H7 (cell line): ENCODE measurements around the gene AMBRA1. TPM values are rescaled to one million over a fixed set of nuclear protein-coding genes. Genes with fewer than 3 reads are reported as not detected.
A peak's percentile ranks its signal among the peaks of the same experiment; 100 is the strongest.

Experiments used
- DNase-seq: peaks from one replicate; pipeline ENCODE4 v3.0.0; 2012
- H3K27me3 ChIP-seq: 2 replicates; pipeline ENCODE4 v1.6.0; 2011; ENCODE audit warnings: mild to moderate bottlenecking, low read length; ENCODE audit not compliant: control insufficient read depth, insufficient read depth
- H3K36me3 ChIP-seq: replicated peaks from 2 replicates; pipeline ENCODE4 v1.5.1; 2011; ENCODE audit warnings: low read length; ENCODE audit not compliant: control insufficient read depth, insufficient read depth
- H3K4me3 ChIP-seq: 2 replicates; pipeline ENCODE4 v1.5.1; 2011; ENCODE audit warnings: low read depth, mild to moderate bottlenecking, control low read depth, low read length, moderate library complexity; ENCODE audit not compliant: insufficient read depth
- total RNA-seq: library from RNA; depleted of rRNA; stranded (reverse); fragments of >200 nt; shearing (Covaris generic); gene quantifications from 2 replicates; pipeline ENCODE4 v1.2.3, GENCODE V29; 2014

AMBRA1 gene
- total RNA-seq, 1 experiment from 2014 or later = 42.5 TPM

- Histone ChIP-seq H3K4me3 (no peak overlapping the region), H3K36me3 (peaks cover 3% of the 10 kb centered on the region), H3K27me3 (no peaks in the 10 kb centered on the region)
- DNase-seq = no peak
These were observed 36.4 kb upstream of the AMBRA1 start for GRCh38 chr11:46630237-46630636.

- DNase-seq = no peak
- Histone ChIP-seq H3K36me3 (peaks cover 3% of the 10 kb centered on the region), H3K27me3 (no peaks in the 10 kb centered on the region), H3K4me3 (no peak overlapping the region)
These were observed 35.1 kb upstream of the AMBRA1 start for GRCh38 chr11:46628961-46629360.

GRCh38 chr11:46625406-46625805, 31.6 kb upstream of the AMBRA1 start:
- Histone ChIP-seq H3K36me3 (peaks cover 3% of the 10 kb centered on the region), H3K27me3 (no peaks in the 10 kb centered on the region), H3K4me3 (no peak overlapping the region)
- DNase-seq = no peak

GRCh38 chr11:46618837-46619236, 25.0 kb upstream of the AMBRA1 start:
- Histone ChIP-seq H3K27me3 (no peaks in the 10 kb centered on the region), H3K4me3 (no peak overlapping the region), H3K36me3 (no peaks in the 10 kb centered on the region)
- DNase-seq = no peak

GRCh38 chr11:46617972-46618314, 24.1 kb upstream of the AMBRA1 start:
- DNase-seq = no peak
- no peaks in the 10 kb centered on the region for H3K36me3 ChIP-seq
- H3K4me3 ChIP-seq = peak overlapping the region; percentile 100
- no peaks in the 10 kb centered on the region for H3K27me3 ChIP-seq

GRCh38 chr11:46617134-46617971, 23.5 kb upstream of the AMBRA1 start, which contains the start of the genes ATG13 and HARBI1:
ATG13 (plus strand) TSS chr11:46617553; CDS start chr11:46644292, 26,739 bp downstream.
HARBI1 (minus strand) TSS chr11:46617227; CDS start chr11:46616237, 990 bp downstream.
- Histone ChIP-seq H3K27me3 (no peaks in the 10 kb centered on the region), H3K4me3 (peak within 1 kb of the TSS; percentile 100), H3K36me3 (no peaks in the 10 kb centered on the region)
- DNase-seq = peak; percentile 95

GRCh38 chr11:46616551-46617133, 22.8 kb upstream of the AMBRA1 start:
- Histone ChIP-seq H3K36me3 (no peaks in the 10 kb centered on the region), H3K27me3 (no peaks in the 10 kb centered on the region), H3K4me3 (peak overlapping the region; percentile 100)
- DNase-seq = no peak

GRCh38 chr11:46615756-46616155, 21.9 kb upstream of the AMBRA1 start:
- H3K4me3 ChIP-seq = no peak overlapping the region
- no peaks in the 10 kb centered on the region for H3K27me3 ChIP-seq
- no peak for DNase-seq
- no peaks in the 10 kb centered on the region for H3K36me3 ChIP-seq

- Histone ChIP-seq H3K27me3 (no peaks in the 10 kb centered on the region), H3K36me3 (no peaks in the 10 kb centered on the region), H3K4me3 (no peak overlapping the region)
- DNase-seq = no peak
These were observed 18.5 kb upstream of the AMBRA1 start for GRCh38 chr11:46612326-46612725.

- DNase-seq = no peak
- no peaks in the 10 kb centered on the region for H3K27me3 ChIP-seq
These were observed 17.9 kb upstream of the AMBRA1 start for GRCh38 chr11:46611526-46612304.

GRCh38 chr11:46609386-46609785, 15.6 kb upstream of the AMBRA1 start:
- no peak overlapping the region for H3K4me3 ChIP-seq
- no peak for DNase-seq
- no peaks in the 10 kb centered on the region for H3K27me3 ChIP-seq
- no peaks in the 10 kb centered on the region for H3K36me3 ChIP-seq

More at GRCh38 chr11:46611526-46612304, 17.9 kb upstream of the AMBRA1 start:
- no peaks in the 10 kb centered on the region for H3K36me3 ChIP-seq
- H3K4me3 ChIP-seq = no peak overlapping the region

- Histone ChIP-seq H3K4me3 (no peak overlapping the region), H3K36me3 (no peaks in the 10 kb centered on the region; the same call in none of the 2 replicates), H3K27me3 (no peaks in the 10 kb centered on the region)
- no peak for DNase-seq
These were observed 13.7 kb upstream of the AMBRA1 start for GRCh38 chr11:46607516-46607915.

- Histone ChIP-seq H3K4me3 (no peak overlapping the region), H3K27me3 (no peaks in the 10 kb centered on the region), H3K36me3 (no peaks in the 10 kb centered on the region; the same call in none of the 2 replicates)
- no peak for DNase-seq
These were observed 11.0 kb upstream of the AMBRA1 start for GRCh38 chr11:46604796-46605195.

GRCh38 chr11:46603704-46604308, 10.0 kb upstream of the AMBRA1 start:
- Histone ChIP-seq H3K27me3 (no peaks in the 10 kb centered on the region), H3K36me3 (no peaks in the 10 kb centered on the region; the same call in none of the 2 replicates), H3K4me3 (no peak overlapping the region)
- no peak for DNase-seq
